Right forelimb (tissue), 1 donor: ENCODE data around the gene SSH2.
"Not testable (repeated sequence)": the region's sequence is repeated elsewhere in the genome, so short reads cannot be mapped to it uniquely, and the experiment has no call there.

Experiments used
- DNase-seq: peaks from one replicate; pipeline ENCODE4 v3.0.0-alpha.2; 2018

SSH2 gene

GRCh38 chr17:29929533-29930408 is at the start of gene SSH2:
Gene SSH2, minus strand, starts transcription at chr17:29930228. Its CDS starts 228 bp downstream, at chr17:29930000.
- DNase-seq = peak; percentile 91

GRCh38 chr17:29977836-29978235 is 47.8 kb upstream of the SSH2 start:
- DNase-seq = no peak

DNA sequence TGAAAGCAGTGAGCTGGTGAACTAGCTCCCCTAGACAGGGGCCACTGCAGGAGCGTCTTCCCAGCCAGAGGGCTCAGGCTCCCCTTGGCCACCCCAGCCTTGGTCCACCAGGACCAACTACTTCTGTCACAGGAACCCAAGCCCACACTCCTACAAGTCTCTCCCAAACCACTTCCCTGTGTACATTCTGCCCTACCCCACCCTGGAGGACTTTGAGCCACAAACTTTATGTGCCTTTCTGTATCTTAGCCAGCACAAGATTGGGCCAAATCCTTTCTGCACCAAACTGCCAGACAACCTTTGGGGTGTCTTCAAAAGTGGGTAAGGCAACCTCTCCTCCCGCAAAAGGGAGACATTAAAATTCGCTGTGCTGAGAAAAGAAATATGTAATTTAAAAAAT is 43.0 kb upstream of the SSH2 start:
- DNase-seq = no peak

- DNase-seq = no peak
These were observed 42.2 kb upstream of the SSH2 start for GRCh38 chr17:29972277-29972676.

- no peak for DNase-seq
These were observed 38.2 kb upstream of the SSH2 start for GRCh38 chr17:29968271-29968670.

GRCh38 chr17:29962656-29963055 is 32.6 kb upstream of the SSH2 start:
- DNase-seq = no peak

DNA sequence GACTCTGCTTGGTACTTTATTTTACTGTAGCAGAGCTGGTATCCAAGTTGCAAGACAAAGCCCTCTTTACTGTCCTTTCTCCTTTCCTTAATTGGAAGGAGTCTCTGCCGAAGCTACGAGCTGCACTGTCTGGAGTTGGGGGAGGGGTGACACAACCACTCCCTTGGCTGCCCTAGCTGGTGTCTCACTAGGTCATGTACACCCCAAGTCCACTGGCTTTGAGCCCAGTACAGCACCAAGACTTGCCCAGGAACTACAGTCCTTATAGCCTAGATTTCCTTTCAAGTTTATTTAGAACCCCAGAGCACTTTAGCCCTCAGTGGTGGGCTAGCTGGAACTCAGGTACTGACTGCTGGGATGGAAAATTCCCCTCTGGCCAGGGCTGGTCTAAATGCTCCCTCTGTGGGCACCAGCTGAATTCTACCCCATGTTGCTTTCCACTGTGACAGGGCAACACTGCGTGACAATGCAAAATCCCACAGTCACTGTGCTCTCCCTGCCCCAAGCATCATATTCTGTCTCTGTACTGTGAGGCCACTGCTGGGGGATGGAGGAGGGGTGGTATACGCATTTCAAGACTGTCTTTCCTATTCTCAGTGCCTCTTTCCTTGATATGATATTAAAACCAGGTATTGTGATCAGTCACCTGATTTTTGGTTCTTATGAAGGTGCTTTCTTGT is 29.8 kb upstream of the SSH2 start:
- no peak for DNase-seq

- DNase-seq = no peak
These were observed 29.1 kb upstream of the SSH2 start for GRCh38 chr17:29958947-29959657.

- not testable (repeated sequence) for DNase-seq
These were observed 27.5 kb upstream of the SSH2 start for GRCh38 chr17:29957488-29957887.

- DNase-seq = no peak
These were observed 26.2 kb upstream of the SSH2 start for GRCh38 chr17:29956225-29956624.

DNA sequence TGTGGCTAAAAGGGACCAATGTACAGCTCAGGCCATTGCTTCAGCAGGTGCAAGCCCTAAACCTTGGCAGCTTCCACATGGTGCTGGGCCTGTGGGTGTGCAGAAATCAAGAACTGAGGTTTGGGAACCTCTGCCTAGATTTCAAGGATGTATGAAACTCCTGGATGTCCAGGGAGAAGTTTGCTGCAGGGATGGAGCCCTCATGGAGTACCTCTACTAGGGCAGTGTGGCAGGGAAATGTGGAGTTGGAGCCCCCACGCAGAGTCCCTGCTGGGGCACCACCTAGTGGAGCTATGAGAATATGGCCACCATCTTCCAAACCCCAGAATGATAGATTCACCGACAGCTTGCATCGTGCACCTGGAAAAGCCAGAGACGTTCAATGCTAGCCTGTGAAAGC is 24.4 kb upstream of the SSH2 start:
- no peak for DNase-seq

- DNase-seq = no peak
These were observed 19.7 kb upstream of the SSH2 start for GRCh38 chr17:29949696-29950095.

DNA sequence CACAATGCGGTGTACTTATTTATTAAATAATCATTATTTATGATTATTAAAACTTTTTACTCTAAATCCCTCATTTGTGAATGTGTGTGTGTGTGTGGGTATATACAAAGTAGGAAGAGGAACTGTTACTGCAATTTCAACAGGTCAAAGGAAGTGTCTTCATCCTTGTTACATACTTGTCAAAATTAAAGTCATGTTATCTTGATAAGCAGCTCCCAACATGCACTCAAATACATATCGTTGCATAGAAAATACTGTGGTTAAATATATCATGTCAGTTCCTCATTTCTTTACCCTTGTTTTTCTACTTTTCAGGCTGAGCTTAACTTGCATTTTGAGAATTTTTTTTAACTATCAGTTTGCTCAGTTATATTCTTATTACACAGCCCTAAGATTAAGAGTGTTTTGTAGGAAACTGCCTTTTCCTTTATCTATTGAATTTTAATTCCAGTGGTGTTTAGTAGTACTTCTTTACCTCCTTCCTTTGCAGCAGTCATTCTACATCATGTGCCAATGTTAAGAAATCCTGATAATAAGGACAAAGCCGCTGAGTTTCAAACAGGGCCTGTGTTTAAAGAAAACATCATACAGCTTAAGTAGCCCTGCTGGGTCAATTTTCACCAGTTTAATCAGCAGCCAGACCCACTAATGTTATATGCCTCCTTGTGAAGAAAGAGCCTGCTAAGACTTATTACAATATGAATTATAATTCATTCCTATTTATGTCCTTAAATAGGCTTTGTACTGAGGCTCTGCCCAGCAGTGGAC is 18.6 kb upstream of the SSH2 start:
- no peak for DNase-seq

GRCh38 chr17:29945281-29945680 is 15.3 kb upstream of the SSH2 start:
- no peak for DNase-seq

GRCh38 chr17:29941334-29941733 is 11.3 kb upstream of the SSH2 start, which contains the start of gene EFCAB5:
Gene EFCAB5, plus strand, starts transcription at chr17:29941634. Its CDS starts 163 bp downstream, at chr17:29941797.
- DNase-seq = no peak

DNA sequence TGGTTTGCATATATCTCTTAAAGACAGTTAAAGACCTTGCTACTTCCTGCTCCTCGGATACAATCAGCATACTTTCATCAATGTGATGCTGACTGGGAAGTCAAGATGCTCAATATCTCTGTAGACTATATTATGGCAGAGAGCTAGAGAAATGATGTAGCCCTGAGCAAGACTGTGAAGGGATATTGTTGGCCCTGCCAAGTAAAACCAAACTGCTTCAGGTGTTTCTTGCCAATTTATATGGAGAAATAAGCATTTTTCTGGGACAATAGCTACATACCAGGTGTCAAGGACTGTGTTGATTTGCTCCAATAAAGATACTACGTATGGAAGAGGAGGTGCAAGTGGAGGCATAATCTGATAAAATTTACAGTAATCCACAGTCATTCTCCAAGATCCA is 6.7 kb upstream of the SSH2 start:
- no peak for DNase-seq

DNA sequence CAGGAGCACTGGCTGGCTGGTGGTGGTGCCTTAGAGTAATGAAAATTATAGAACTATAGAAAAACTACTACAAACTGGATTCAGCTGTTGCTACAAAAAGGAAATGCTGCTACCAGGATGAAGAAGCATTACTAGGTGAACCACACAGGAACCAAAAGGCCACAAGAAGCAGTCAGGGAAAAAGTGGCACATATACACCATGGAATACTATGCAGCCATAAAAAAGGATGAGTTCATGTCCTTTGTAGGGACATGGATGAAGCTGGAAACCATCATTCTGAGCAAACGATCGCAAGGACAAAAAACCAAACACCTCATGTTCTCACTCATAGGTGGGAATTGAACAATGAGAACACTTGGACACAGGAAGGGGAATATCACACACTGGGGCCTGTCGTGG is 5.9 kb upstream of the SSH2 start:
- DNase-seq = not testable (repeated sequence)

GRCh38 chr17:29933379-29933778 is 3.4 kb upstream of the SSH2 start:
- no peak for DNase-seq

DNA sequence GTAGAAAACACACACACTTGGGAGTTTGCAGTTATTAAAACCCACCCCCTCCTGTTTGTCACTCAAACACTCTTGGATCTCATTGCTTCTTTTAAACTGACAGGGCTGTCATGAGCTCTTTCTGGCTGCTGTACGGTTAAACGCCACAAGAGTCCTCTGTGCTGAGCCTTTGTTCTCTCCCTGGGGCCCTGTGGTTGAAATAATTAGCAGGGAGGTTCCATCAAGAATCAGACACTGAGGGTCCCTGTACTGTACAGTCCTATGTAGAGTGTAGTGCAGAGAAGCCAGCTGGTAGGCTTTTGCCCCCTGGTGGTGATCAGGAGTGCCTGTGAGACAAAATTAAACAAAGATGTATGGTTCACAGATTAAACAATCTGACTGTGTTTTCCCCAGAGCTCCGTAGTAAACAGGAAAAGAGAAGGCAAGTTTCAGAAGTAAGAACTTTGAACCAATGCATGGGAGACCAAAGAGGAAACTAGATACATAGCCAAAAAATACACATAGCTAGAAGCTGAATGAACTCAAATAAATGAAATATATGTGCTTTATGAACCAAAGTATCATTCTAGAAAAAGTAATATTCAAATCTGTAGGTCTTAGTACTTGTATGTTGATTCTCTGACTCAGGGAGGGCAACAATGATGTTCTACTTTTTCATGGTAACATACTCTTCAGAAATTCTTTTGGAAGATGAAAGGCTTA is 1.4 kb upstream of the SSH2 start:
- DNase-seq = peak; percentile 76

DNA sequence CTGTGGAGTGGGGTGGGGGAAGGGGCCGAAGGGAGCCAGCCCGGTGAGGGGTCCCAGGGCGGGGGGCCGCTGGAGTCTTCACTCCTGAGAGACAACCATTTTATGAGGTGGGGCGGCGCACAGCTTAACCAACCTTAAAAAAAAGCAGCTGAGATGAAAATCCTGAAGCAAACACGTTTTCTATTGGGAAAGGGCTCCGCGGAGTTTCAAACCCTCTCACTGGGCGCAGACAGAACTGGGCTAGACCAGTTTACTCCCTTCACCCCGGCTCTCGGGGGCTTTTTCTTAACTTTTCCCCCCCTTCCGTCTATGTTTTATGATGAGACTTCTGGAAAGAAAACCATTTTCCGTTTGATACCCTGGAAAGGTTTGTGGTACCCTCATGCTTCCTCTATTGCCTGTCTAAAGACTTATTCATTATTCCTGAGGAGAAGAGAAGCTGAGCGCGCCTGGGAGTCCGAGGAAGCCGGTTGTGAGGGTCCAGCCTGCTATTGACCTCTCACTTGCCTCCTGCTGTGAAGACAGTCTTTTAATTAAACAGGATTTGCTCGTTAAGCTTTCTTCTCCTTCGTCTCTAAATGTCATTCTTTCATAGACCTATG is 482 bp upstream of the SSH2 start:
- DNase-seq = no peak

GRCh38 chr17:29929006-29929532 is 959 bp downstream of the SSH2 start:
- DNase-seq = no peak
